Hepatocyte (in vitro differentiated cells): ENCODE results near the gene SARS2.

ENCODE experiments used
- CTCF ChIP-seq: fragments of 200-600 bp; sonication (generic); IDR thresholded peaks from 2 replicates; pipeline ENCODE4 v1.5.1; 2016; ENCODE audit warnings: antibody characterized with exemption, mild to moderate bottlenecking; ENCODE audit not compliant: poor library complexity
- EZH2phosphoT487 ChIP-seq: fragments of 200-600 bp; sonication (generic); IDR thresholded peaks from one replicate; pipeline ENCODE4 v1.6.1; 2018; ENCODE audit warnings: antibody characterized with exemption, mild to moderate bottlenecking, low read depth, moderate library complexity; ENCODE audit not compliant: unreplicated experiment, severe bottlenecking

DNA sequence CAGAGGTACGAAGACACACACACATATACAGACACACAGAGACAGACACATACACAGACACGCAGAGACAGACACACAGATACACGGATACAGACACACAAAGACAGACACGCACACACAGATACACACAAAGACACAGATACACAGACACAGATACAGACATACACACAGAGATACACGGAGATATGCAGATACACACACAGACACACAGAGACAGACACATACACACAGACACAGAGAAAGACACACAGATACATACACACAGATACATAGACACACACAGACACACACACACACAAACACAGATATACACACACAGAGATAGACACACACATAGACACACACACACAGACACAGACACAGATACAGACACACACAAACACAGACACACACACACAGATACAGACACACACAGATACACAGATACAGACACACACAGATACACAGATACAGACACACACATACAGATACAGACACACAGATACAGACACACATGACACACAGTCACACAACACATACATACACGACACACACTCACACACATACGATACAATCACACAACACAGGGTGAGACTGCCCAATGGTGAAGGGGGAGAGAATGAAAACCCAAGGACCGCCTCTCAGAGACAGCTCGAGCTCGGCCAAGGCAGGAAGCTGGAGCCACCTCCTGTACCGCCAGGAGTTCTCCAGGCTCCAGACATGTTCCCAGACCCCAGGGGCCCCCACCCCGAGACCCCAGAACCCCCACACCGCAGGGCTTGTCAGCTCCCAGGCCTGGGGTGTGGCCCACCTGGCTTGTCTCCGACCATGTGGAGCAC, 9.8 kb downstream of the SARS2 start:
- no peak for TF ChIP-seq CTCF
- no peak for TF ChIP-seq EZH2phosphoT487
